ENCODE results near the gene RBCK1.
"Not testable (repeated sequence)": the region's sequence is repeated elsewhere in the genome, so short reads cannot be mapped to it uniquely, and the experiment has no call there.

The RBCK1 gene

DNA sequence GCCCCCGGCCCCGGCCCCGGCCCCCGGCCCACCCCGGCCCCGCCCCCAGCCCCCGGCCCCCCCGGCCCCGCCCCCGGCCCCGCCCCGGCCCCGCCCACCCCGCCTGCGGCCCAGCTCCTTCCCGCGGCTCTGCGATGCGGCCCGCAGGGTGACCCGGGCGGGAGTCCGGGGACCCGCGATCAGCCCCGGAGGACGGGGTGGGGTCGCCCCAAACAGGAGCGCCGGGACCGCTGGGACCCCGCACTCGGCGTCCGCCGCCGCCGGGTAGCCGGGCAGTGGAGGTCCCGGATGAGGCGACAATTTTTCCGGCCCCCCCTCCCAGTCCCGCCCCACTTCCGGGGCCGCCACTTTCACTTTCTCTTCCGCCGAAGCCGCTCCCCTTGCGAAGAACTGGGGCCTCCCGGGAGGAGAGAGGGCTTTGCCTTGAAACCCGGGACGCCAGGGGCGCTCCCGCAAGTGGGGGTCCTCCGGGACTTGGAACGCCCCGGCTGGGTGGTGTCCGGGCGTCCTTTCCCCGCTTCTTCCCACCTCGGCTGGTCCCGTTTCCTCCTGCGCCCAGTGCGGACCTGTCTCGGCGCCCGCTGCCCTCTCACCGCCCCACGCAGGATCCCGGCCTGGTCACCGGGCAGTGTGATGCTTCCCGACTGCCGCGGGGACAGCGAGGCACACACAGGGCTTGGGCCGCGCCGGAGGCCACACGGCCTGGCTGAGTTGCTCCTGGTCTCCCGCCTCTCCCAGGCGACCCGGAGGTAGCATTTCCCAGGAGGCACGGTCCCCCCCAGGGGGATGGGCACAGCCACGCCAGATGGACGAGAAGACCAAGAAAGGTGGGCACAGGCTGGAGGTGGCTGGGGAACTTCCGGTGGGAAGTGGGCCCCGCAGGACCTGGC is at the start of gene RBCK1:
Gene RBCK1 (plus strand): TSS at position 347 of the 890 bp plus-strand sequence. CDS start 459 bp downstream, at position 806.
- peak; percentile 85 for DNase-seq

DNA sequence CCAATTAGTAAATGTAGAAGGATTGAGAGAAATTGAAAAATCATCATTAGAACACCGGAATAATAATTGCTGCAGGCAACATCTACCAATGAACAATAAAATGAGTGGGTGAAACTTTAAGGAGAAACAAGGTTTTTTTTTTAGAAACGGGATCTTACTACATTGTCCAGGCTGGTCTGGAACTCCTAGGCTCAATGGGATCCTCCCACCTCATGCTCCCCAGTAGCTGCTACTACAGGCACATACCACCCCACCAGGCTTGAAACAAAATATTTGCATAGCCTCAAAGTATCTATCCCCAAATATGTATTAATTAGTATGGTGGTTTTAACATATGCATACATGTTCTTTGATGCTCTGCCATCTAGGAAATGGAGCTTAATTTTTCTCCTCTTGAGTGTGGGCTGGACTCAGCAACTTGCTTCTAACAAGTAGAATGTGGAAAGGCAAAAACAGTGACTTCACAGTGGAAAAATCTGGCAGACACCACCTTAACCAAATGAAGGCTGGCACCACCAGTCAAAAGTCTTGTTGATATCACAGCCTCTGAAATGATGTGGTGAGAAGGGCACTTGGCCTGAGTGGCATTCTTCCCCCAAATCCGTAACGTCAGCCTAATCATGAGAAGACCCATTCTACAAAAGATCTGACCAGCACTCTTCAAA is 49.1 kb upstream of the RBCK1 start:
- no peak for DNase-seq

DNA sequence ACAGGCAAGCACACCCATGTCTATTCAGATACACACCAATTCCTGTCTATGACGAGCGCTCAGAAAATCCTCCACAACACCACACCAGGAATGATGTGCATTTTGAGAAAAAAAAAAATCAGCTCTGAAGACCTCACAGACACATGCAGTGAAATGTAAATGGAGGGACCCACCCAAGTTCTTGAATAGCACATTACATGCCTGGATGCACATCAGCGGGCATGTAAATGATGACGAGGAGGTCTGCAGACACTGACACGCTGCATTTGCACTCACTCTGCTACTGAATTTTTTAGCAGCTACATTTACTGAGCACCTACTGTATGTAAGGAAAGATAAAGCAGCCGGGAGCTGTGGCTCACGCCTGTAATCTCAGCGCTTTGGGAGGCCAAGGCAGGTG is 46.5 kb upstream of the RBCK1 start:
- no peak for DNase-seq

DNA sequence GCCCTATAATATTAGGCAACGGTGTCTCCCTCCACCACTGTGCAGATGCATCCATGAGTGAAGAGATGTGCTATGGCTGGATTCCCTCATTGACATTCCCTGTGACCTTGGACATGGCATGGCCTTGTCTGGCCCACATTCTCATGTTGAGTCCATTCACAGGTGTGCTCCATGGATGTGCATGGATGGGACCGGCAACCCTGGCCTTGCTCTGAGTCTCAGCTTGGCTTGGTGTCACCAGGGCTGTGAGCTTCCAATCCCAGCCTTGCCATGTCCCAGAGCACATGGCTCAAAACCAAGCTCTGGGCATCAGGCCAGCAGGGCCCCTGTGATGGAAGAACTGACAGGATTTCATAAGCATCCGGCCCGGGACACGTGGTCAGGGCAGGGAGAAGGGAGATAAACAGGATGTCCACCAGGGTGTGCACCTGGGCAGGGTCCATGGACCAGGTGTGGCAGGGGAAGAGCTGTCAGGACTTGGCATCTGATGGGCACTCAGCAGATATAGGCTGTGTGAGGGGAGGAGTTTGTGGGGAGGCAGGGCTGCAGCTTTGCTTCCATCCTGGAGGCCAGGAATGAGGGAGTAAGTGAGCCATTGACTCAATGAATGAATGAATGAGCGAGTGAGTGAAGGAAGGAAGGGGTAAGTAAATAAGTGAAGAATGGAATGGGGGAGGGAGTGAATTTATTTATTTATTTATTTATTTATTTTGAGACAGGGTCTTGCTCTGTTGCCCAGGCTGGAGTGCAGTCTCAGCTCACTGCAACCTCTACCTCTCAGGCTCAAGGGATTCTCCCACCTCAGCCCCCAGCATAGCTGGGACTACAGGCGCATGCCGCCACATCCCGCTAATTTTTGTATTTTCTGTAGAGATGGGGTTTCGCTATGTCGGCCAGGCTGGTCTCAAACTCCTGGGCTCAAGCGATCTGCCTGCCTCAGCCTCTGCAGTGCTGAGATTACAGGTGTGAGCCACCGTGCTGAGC is 45.5 kb upstream of the RBCK1 start:
- DNase-seq = peak; percentile 12

DNA sequence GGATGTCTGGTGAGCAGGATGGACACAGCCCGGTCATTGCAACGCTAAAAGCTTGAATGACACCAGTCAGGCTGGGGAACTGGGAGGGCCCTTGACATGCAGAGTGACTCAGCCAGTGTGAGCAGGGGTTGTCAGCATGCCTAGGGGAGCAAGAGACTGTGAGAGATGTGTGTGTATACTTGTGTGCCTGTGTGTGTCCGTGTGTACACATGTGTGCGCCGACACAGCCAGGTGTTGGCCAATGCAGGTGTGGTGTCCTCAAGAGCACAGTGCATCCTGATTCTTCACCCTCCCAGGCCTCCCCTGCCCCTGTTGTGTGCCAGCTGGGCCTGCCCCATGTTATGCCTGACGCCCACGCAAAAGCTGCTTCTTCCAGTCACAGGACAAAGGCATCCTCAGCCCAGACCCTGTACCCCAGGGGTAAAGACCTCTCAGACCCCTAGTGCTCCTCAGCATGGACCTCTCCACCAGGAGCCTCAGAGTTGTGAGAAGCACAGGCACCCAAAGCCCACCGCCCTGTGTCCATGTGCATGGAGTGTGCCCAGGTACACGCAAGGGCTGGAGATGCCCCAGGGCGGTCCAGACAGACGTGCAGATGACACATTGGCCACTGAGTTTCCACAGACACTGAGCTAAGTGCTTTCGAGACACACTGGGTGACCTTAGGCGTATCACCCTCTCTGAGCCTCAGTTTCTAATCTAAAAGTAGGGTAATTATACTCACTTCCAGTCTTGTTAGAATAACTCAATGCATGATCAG is 44.6 kb upstream of the RBCK1 start:
- no peak for DNase-seq

DNA sequence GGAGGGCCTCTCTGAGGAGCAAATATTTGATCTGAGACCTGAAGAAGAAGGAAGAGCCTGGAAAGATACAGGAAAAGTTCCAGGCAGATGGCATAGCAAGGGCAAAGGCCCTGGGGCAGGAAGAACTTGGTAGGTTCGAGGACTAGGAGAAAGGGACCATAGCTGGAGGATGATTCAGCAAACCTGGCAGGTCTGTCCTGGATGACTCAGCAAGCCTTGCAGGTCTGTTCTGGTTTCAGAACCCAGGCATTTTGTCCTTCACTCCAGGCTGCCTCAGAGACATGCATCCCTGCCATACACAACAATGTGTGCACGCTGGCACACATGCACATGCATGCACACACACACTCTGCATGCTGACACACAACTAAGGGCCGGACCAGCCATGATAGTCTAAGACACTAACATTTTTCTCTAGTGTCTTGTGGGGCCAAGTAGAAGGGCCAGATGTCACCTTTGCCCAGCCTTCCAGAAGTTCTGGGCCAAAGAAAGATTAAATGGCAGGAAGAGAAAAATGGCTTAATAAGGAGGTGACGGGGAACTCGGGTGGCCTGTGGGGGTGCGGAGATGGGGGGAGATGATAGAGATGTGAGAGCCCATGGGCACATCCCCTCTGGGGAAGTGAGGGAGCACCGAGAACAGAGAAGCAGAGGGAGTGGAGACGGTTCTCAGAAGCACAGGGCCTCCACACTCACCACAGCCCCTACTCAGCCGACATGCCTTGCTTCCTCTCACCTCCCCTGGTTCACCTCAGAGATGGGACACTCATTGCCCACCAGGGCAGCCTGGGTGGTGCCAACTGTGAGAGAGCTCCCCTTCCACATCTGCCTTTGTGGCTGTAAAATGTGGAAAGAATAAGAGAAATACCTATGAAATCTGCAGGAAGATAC is 42.9 kb upstream of the RBCK1 start:
- DNase-seq = no peak

DNA sequence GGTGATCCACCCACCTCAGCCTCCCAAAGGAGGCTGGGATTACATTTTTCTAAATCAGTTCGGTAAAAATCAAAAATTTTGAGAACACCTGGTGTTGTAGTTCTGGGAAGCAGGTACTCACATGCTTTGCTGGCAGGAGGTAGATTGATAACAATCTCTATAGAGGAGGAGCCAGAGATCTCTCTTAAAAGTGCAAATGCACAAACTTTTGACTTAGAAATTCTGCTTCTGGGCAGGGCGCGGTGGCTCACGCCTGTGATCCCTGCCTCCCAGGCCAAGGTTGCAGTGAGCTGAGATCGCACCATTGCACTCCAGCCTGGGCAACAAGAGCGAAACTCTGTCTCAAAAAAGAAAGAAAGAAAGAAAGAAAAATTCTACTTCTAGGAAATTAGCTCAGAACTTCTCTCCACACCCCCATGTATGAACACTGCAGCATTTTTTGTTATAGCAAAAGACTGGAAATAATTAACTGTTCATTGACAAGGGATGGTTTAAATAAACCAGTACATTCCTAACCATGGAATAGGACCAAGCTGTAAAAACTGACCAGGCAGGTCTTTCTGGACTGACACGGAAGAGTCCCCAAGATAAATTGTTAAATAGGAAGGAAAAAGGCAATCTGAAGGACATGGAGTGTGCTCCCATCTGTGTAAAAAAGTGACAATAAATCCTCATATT is 41.9 kb upstream of the RBCK1 start:
- DNase-seq = no peak

DNA sequence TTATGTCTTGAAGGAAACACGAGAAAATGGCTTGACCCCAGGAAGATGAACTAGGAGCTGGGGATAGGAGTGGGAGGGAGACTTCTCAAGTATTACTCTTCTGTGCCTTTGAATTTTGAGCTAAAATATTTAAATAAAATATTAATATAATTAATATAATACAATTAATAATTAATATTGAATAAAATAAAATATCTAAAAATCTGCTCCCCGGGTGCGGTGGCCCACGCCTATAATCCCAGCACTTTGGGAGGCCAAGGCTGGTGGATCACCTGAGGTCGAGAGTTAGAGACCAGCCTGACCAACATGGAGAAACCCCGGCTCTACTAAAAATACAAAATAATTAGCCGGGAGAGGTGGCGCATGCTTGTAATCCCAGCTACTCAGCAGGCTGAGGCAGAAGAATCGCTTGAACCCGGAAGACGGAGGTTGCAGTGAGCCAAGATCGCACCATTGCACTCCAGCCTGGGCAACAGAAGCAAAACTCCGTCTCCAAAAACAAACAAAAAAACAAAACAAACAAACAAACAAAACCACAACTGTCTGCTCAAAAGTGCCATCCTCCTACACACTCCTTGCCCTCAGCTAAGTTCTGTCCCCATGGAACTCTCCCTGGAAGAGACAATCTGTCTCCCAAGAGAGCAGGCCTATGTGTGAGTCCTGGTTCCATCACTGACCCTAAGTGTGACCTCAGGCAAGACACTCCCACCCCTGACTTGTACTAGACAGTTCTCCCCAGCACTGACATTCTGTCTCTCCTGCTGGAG is 41.2 kb upstream of the RBCK1 start:
- no peak for DNase-seq

DNA sequence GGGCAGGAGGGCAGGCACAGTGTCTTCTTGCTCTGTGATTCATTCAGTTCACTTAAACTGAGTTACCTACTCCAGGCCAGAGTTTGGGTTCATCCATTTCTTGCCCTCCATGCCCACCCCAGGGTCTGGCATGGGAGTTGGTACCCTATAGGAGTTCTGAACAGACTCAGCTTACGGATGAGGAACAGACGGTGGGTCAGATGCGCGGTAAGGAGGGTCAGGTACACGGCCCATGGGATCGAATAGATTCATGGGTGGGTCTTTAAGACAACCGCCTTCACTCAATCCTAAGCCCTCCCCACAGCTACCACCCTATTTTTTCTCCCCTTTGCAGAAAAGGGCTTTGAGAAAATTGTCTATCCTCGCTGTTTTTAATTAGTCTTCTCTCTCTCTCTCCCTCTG is 40.6 kb upstream of the RBCK1 start:
- no peak for DNase-seq

DNA sequence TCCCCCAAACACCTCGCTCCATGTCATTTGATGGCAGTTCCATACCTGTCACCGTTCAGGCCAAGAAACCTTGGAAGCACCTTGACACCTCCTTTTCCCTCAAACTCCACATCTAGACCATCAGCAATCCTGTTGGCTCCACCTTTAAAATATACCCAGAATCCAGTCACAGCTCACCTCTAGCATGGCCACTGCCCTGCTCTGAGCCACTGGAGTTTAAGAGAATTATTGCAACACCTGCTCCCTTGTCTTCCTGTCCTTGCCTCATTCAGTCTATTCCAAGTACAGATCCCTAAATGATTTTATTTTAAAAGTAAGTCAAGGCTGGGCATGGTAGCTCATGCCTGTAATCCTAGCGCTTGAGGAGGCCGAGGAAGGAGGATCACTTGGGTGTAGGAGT is 39.2 kb upstream of the RBCK1 start:
- no peak for DNase-seq

DNA sequence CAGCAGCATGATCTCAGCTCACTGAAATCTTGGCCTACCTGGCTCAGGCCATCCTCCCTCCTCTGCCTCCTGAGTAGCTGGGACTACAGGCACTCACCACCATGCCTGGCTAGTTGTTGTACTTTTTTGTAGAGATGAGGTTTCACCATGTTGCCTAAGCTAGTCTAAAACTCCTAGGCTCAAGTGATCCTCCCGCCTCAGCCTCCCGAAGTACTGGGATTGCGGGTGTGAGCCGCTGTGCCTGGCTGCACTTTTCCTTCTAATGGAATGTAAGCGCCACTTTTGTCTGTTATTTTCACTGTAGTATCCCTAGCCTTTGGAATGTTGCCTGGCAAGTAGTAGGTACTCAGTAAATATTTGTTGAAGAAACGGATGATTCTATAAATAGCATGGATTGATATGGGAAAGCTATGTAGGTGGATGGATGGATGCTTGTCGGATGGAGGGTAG is 37.9 kb upstream of the RBCK1 start:
- no peak for DNase-seq

DNA sequence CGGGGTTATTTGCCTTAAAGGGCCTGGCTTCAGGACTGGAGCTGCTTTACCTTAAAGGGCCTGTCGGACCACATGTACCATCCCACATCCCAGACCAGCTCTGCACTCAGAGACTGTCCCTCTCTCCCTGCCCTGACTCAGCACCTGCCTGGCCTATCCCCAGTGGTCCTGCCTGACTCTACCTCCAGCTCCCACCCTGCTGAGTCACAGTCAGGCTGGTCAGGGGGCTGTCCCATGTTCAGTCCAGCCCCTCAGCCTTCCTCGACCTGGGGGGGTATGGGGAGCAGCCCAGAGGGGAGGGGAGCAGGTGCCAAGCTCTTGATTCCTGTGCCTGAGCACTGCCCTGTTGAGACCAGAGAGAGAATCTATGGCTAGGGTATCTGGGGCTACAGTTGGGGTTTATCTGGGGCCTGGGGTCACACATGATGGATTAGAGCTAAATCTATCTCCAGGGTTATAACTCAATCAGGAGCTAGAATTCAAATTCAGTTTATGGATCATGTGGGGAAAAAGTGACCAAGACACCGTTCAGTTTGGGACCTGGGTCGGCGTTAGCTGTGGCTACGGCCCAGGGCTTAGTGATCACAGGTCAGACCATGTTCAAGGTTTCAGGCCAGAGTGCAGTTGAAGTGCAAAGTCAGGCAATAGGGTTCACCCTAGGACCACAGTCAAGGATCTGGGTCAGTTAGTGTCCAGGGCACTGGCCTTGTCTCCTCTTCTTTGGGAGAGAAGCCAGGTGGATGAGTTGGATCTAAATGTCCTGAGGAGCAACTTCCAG is 36.9 kb upstream of the RBCK1 start:
- no peak for DNase-seq

DNA sequence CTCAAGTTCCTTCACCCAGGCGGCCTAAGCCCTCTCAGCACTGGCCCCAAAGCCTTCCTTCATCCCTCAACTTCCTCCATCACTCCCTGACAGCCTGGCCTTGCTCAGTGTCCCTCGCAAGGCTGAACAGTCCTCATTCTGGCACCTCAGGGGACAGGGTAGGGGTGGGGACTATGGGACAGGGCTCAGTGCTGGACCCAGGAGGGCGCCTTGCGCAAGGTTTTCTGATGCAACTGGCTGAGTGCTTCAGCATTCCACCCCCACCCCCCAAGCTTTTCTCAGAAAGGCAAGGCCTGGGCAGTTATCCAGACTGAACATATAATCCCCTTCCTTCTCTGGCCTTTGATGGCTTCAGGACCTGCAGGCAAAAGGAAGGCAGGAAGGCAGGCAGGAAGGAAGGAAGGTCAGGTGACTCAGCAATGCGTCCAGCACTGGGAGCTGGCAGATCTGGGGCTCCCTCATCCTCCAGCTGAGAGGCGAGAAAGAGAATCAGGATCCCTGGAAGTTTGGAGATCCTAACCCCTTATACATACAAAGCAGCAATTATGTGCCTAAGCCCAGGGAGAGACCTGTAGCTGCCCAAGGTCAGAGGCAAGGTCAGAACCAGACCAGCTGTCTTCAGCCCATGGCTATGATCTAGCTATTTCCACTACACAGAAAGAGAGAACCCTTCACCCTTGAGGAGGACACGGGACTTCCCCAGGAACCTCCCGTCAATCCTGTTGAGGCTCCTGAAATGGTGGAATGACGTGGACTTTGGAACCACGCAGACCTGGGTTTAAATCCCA is 36.1 kb upstream of the RBCK1 start:
- DNase-seq = no peak

DNA sequence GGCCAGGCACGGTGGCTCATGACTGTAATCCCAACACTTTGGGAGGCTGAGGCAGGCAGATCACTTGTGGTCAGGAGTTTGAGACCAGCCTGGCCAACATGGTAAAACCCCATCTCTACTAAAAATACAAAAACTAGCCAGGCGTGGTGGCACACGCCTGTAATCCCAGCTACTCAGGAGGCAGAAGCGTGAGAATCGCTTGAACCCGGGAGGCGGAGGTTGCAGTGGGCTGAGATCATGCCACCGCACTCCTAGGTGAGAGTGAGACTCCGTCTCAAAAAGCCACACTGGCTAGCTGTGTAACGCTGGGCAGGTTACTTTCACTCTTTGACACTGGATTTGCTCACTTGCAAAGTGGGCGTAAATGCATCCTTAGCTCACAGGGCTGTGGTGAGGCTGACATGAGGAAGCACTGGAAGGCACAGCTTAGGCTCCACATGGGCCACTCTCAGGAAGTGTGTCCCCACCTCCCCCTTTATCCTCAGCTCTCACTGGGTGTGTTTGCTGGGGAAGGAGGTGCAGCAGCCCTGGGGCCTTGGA is 35.5 kb upstream of the RBCK1 start:
- not testable (repeated sequence) for DNase-seq

DNA sequence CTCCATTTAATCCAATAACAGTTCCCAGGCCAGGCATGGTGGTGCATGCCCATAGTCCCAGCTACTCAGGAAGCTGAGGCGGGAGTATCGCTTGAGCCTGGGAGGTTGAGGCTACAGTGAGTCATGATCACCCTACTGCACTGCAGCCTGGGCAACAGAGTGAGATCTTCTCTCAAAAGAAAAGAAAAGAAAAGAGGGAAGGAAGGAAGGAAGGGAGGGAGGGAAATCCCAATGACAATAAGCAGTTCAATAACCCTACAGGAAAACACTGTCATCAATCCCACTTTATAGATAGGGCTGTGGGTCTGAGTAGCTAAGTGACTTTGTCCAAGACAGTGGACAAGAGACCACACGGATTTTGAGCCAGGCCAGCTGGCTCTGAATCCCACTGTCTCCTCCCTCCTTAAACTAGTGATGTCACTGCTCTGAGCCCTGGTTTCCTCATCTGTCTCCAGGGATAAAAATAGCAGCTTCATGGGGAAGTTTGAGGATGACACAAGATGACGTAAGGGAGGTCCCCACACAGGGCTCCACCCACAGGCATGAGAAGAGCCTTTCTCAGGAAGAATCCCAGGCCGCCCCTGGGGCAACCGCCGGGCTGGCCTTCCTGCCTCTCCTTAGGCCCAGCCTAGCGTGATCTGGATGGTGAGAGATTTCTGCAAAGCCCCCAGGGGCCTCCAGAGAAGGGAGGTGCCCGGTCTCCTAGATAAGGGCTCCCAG is 34.8 kb upstream of the RBCK1 start:
- DNase-seq = no peak

DNA sequence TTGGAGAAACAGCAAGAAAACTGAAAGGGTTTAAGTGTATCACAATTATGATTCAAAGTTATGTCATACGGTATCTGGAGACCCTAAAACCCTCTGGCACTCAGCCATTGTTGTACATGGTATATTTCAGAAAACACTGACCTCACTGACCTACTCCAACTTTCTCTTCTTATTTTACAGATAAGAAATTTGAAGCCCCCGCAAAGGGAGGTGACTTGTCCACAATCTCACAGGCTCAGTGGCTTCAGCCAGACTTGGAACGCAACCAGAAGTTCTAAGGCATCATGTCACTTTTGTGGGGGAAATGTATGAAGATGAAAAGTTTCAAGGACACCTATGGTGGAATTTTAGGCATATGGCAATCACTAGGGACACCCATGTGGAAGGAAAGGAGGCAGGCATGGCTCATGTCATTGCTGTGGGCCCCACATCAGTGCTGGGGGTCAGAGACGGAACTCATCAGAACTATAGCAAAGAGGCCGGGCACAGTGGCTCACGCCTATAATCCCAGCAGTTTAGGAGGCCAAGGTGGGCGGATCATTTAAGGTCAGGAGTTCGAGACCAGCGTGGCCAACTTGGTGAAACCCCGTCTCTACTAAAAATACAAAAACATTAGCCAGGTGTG is 32.7 kb upstream of the RBCK1 start:
- no peak for DNase-seq

DNA sequence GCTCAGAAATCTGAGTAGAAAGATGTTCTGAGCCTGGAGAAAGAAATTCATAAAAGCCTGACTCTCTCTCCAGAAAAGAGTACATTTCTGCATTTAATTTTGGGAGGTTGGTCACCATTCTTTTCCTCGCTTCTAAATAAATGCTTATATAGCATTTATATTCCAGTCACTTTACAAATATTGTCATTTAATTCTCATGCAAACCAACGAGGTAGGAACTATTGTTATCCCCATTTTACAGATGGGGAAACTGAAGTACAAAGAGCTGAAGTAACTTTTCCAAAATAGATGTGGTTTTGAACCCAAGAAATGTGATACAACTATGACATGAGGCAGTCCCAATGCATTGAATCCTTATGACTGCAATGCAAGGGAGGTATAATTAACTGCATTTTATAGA is 32.0 kb upstream of the RBCK1 start:
- DNase-seq = no peak

Data from stimulated activated CD4-positive, alpha-beta T cell treated with anti-CD3 and anti-CD28 coated beads, Interleukin-12 subunit alpha, Interleukin-12 subunit beta, amount 100 ng/mL, for 4 hours (primary cell).